Lower leg skin (tissue), 3 donors: ENCODE measurements around the gene MBD3L2B.
"Not testable (repeated sequence)": the region's sequence is repeated elsewhere in the genome, so short reads cannot be mapped to it uniquely, and the experiment has no call there.

Source experiments
- CTCF ChIP-seq, 3 donors: fragments of 450-650 bp; IDR thresholded peaks; one replicate each; pipeline ENCODE4 v1.5.1; 2016; ENCODE audit warnings: antibody characterized with exemption in 3 of 3, mild to moderate bottlenecking in 3 of 3, moderate library complexity in 2 of 3
- POLR2A ChIP-seq, 2 donors: fragments of 450-650 bp; IDR thresholded peaks; one replicate each; pipeline ENCODE4 v1.6.1; 2016 to 2017; ENCODE audit warnings: antibody characterized with exemption in 2 of 2, mild to moderate bottlenecking in 1 of 2, moderate library complexity in 1 of 2

- TF ChIP-seq CTCF, POLR2A (IDR thresholded peaks at IDR 0.05): not testable (repeated sequence)
Observed at GRCh38 chr19:7049021-7049420, 27.8 kb upstream of the MBD3L2B start, which contains the start of gene MBD3L2.
